D721Med (cell line): ENCODE measurements around the gene CDH11.

Source experiments
- DNase-seq: peaks from one replicate; pipeline ENCODE4 v3.0.0; 2011; ENCODE audit warnings: low spot score; ENCODE audit not compliant: insufficient read length
- FAIRE-seq: peaks from 2 replicates; lab custom pipeline; 2011; peaks lifted over from hg19 to GRCh38; lab: Jason Lieb, UNC
- TF ChIP-seq, protein P1 (sequence below): IDR thresholded peaks from 2 replicates; pipeline ENCODE4 v1.5.1; 2012; ENCODE audit warnings: mild to moderate bottlenecking, control low read depth; ENCODE audit not compliant: insufficient read depth; ENCODE audit errors: missing control alignments

Gene CDH11

GRCh38 chr16:64964126-64964540 is 157.7 kb downstream of the CDH11 start:
- TF ChIP-seq, protein P1, sequence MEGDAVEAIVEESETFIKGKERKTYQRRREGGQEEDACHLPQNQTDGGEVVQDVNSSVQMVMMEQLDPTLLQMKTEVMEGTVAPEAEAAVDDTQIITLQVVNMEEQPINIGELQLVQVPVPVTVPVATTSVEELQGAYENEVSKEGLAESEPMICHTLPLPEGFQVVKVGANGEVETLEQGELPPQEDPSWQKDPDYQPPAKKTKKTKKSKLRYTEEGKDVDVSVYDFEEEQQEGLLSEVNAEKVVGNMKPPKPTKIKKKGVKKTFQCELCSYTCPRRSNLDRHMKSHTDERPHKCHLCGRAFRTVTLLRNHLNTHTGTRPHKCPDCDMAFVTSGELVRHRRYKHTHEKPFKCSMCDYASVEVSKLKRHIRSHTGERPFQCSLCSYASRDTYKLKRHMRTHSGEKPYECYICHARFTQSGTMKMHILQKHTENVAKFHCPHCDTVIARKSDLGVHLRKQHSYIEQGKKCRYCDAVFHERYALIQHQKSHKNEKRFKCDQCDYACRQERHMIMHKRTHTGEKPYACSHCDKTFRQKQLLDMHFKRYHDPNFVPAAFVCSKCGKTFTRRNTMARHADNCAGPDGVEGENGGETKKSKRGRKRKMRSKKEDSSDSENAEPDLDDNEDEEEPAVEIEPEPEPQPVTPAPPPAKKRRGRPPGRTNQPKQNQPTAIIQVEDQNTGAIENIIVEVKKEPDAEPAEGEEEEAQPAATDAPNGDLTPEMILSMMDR, result no peak
- FAIRE-seq (no peak), DNase-seq (no peak)

GRCh38 chr16:64962786-64963185 is 159.1 kb downstream of the CDH11 start:
- no peak for DNase-seq
- FAIRE-seq, result no peak
- TF ChIP-seq, protein P1, result no peak

GRCh38 chr16:64957246-64957645 is 164.6 kb downstream of the CDH11 start:
- no peak for FAIRE-seq
- TF ChIP-seq, protein P1, result no peak
- no peak for DNase-seq

- DNase-seq, result no peak
- no peak for FAIRE-seq
- TF ChIP-seq, protein P1, result no peak
These were observed 169.7 kb downstream of the CDH11 start for GRCh38 chr16:64952177-64952576.

GRCh38 chr16:64951193-64951592 is 170.7 kb downstream of the CDH11 start:
- TF ChIP-seq, protein P1, result no peak
- no peak for FAIRE-seq
- DNase-seq, result no peak

- TF ChIP-seq, protein P1, result no peak
- DNase-seq, result no peak
- no peak for FAIRE-seq
These were observed 171.1 kb downstream of the CDH11 start for GRCh38 chr16:64950731-64951130.

DNA sequence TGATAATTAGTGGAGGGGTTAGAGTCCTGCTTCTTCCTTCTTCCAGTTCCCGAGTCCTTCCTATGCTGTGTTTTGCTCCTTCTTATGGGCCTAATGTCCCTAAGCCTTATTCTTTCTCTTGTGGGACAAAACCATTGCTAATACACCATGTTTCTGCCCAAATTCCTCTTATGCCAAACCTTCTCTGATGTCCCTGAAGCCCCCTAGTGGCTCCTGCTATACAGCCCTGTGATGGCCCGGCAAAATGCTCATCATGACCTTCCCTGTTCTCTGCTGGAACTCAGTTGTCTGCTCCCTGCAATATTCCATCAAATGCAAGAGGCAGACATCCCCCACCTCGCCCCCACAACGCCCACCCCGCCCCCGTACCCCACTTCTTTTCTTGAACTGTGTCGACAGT is 171.6 kb downstream of the CDH11 start:
- TF ChIP-seq, protein P1, result peak; percentile 15
- FAIRE-seq, result no peak

More for the DNA sequence above, 171.6 kb downstream of the CDH11 start:
- no peak for DNase-seq
